RWPE2 (cell line): ENCODE data around the gene SMCHD1.
"Not testable (repeated sequence)": the region's sequence is repeated elsewhere in the genome, so short reads cannot be mapped to it uniquely, and the experiment has no call there.

ENCODE experiments used
- ATAC-seq: fragments of 200-7000 bp; cut with Tn5 transposase; 3 replicates; pipeline ENCODE4 v1.9.1; 2021; ENCODE audit warnings: low read depth
- DNase-seq: peaks from one replicate; pipeline ENCODE4 v3.0.0-alpha.2; 2020; ENCODE audit warnings: low spot score
- H3K27ac ChIP-seq: fragments of 450-650 bp; 2 replicates; pipeline ENCODE4 v1.5.1; 2017; ENCODE audit warnings: mild to moderate bottlenecking; ENCODE audit not compliant: poor library complexity, severe bottlenecking
- H3K27me3 ChIP-seq: fragments of 250-450 bp; sonication (Bioruptor Pico); 2 replicates; pipeline ENCODE4 v1.5.1; 2021; ENCODE audit warnings: mild to moderate bottlenecking, moderate library complexity; ENCODE audit not compliant: insufficient read depth, poor library complexity, severe bottlenecking
- H3K36me3 ChIP-seq: fragments of 250-450 bp; sonication (Bioruptor Pico); 2 replicates; pipeline ENCODE4 v1.5.1; 2020; ENCODE audit warnings: low read depth, mild to moderate bottlenecking, moderate library complexity
- H3K4me1 ChIP-seq: fragments of 250-450 bp; sonication (Bioruptor Pico); 2 replicates; pipeline ENCODE4 v1.5.1; 2021; ENCODE audit warnings: mild to moderate bottlenecking, moderate library complexity; ENCODE audit not compliant: insufficient read depth, poor library complexity, severe bottlenecking
- H3K4me3 ChIP-seq: fragments of 250-450 bp; sonication (Bioruptor Pico); 2 replicates; pipeline ENCODE4 v1.5.1; 2021; ENCODE audit warnings: mild to moderate bottlenecking, moderate library complexity; ENCODE audit not compliant: severe bottlenecking
- H3K9me3 ChIP-seq: fragments of 250-450 bp; sonication (Bioruptor Pico); 2 replicates; pipeline ENCODE4 v1.5.1; 2021; ENCODE audit warnings: mild to moderate bottlenecking, moderate library complexity; ENCODE audit not compliant: severe bottlenecking
- TF ChIP-seq, protein P1 (sequence below): fragments of 450-650 bp; IDR thresholded peaks from one replicate; pipeline ENCODE4 v1.5.1; 2017; ENCODE audit warnings: mild to moderate bottlenecking, moderate library complexity; ENCODE audit not compliant: poor library complexity, severe bottlenecking

The SMCHD1 gene

DNA sequence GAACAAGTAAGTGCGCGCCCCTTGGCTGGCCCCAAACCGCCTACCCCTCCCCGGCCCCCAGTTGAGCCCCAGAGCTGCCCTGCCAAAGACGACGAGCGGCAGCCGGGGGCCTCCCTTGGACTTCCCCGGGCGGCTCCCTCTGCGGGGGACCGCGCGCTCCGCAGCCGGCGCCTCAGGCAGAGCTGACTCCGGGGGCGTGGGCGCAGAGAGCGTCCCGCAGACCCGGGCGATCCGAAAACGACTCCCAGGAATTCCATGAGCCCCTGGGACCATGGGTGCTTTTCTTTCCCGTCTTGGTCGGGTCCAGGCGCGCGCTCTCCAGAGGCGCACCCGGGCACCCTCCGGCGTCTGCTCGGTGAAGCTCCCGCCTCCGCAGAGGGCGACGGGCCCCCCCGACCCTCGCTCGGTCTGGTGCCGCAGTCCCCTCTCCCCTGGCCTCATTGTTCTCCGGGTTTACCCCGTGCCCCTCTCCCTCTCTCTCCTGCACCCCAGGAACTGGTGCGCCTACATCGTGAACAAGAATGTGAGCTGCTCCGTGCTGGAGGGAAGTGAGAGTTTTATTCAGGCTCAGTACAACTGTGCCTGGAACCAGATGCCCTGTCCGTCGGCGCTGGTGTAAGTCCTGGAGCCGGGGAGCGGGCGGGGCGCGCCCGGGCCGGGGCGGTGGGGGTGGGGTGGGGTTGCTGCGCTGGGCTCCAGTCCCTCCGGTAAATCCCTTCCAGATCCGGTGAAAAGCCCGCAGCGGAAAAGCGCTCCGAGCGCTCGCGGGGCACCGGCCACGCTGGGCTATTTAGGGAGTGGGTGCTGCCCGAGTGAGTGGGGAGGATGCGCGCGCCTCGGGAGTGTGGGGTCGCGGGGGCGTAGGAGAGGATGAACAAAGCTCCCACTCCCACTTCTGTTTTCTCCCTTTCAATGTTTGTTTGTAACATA, 192.1 kb downstream of the SMCHD1 start:
- H3K27ac ChIP-seq, result no peak overlapping the region
- ATAC-seq, result peak; percentile 35; the same call in 2 of the 3 replicates
- peaks cover 63% of the 10 kb centered on the region for H3K27me3 ChIP-seq
- no peak for DNase-seq
- H3K4me1 ChIP-seq, result no peaks in the 10 kb centered on the region
- TF ChIP-seq, protein P1, sequence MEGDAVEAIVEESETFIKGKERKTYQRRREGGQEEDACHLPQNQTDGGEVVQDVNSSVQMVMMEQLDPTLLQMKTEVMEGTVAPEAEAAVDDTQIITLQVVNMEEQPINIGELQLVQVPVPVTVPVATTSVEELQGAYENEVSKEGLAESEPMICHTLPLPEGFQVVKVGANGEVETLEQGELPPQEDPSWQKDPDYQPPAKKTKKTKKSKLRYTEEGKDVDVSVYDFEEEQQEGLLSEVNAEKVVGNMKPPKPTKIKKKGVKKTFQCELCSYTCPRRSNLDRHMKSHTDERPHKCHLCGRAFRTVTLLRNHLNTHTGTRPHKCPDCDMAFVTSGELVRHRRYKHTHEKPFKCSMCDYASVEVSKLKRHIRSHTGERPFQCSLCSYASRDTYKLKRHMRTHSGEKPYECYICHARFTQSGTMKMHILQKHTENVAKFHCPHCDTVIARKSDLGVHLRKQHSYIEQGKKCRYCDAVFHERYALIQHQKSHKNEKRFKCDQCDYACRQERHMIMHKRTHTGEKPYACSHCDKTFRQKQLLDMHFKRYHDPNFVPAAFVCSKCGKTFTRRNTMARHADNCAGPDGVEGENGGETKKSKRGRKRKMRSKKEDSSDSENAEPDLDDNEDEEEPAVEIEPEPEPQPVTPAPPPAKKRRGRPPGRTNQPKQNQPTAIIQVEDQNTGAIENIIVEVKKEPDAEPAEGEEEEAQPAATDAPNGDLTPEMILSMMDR, result no peak
- H3K4me3 ChIP-seq, result peak overlapping the region; percentile 18
- H3K9me3 ChIP-seq, result no peaks in the 10 kb centered on the region
- no peaks in the 10 kb centered on the region for H3K36me3 ChIP-seq

DNA sequence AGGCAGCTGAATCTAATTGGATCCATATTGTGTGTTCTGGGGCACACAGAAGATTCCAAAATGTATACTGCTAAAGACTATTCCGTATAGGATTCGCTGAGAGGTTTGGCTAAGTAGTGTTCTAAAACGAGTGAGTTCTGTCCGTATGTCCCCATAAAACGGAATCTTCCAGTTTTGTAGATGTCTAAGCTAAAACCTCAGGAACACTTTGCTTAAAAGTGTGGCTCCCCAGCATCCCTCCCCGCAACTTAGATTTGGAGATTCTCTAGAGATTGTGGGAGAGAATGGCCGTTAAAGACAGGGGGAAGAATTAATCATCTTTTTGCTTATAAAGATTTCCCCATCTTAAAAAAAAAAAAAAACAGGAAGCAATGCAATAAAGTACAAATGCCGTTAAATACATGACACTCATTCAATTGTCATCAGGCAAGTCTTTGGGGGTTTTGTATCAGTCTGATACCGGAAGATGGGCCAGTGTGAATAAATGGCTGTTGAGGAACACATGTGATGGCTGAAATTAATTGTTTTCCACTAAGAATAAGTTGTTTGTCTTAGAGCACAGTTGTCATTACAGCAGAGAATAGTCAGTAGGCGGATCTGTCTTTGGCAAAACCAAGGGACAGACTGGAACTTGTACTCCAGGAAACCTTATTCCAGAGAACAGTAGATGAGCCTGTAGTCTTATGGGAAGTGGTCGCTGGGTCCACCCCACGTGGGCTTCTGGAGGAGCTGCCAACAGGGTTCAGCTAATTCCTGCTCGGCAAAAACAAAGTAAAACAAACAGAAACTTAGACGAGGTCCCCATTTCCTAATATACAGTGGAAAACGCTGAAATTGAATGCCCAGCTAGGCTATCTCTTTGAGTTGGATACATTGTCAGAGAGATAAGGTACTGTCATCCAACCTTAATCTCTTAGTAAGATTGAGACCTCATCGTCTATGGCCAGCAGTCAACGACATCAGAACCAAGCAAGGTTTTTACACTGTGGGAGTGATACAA, 193.0 kb downstream of the SMCHD1 start:
- H3K36me3 ChIP-seq, result no peaks in the 10 kb centered on the region
- peaks cover 59% of the 10 kb centered on the region for H3K27me3 ChIP-seq
- no peaks in the 10 kb centered on the region for H3K4me1 ChIP-seq
- no peak overlapping the region for H3K27ac ChIP-seq
- H3K4me3 ChIP-seq, result no peak overlapping the region
- no peak for ATAC-seq
- no peaks in the 10 kb centered on the region for H3K9me3 ChIP-seq
- TF ChIP-seq, protein P1, result no peak
- no peak for DNase-seq

DNA sequence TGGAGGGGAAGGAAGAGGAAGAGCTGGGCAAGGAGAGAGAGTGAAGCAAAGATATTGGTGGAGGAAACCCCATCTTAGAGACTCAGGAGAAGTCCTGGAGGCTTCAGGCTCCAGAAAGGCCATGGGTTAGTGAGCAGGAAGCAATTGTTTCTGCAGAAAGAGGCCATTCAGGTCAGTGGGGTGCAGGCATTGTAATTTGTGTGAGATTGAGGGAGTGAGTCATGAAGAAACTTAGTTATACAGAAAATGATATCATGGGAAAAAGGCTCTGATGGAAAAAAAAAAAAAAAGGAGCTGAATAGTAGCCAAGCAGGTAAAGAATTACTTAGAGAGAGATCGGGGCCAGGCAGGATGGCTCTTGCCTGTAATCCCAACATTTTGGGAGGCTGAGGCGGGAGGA, 195.3 kb downstream of the SMCHD1 start:
- Histone ChIP-seq H3K4me3 (no peak overlapping the region), H3K36me3 (no peaks in the 10 kb centered on the region), H3K4me1 (no peaks in the 10 kb centered on the region), H3K9me3 (no peaks in the 10 kb centered on the region), H3K27ac (no peak overlapping the region), H3K27me3 (peaks cover 40% of the 10 kb centered on the region)
- TF ChIP-seq, protein P1, result no peak
- no peak for DNase-seq
- ATAC-seq, result no peak

DNA sequence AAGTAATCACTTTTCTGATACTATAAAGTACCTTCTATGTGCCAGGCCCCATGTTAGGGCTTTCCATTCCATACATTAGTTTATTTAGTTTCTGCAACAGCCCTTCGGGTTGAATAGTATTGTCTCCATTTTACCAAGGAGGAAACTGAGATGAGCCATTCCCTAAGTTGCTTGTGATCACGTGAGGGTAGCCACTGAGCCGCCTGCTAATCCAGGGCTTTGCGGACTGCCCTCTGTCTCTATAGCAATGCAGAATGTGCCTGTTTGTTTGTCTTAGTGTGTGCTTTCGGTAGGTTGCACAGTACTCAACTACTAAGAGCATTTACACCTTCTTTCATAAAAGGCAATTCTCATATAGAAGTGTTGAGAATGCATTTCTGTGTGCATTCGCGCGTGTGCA, 196.2 kb downstream of the SMCHD1 start:
- DNase-seq (no peak), ATAC-seq (no peak)
- H3K27me3 ChIP-seq, result peaks cover 30% of the 10 kb centered on the region
- H3K36me3 ChIP-seq, result no peaks in the 10 kb centered on the region
- H3K4me1 ChIP-seq, result no peaks in the 10 kb centered on the region
- TF ChIP-seq, protein P1, result no peak
- H3K27ac ChIP-seq, result no peak overlapping the region
- no peaks in the 10 kb centered on the region for H3K9me3 ChIP-seq
- no peak overlapping the region for H3K4me3 ChIP-seq

DNA sequence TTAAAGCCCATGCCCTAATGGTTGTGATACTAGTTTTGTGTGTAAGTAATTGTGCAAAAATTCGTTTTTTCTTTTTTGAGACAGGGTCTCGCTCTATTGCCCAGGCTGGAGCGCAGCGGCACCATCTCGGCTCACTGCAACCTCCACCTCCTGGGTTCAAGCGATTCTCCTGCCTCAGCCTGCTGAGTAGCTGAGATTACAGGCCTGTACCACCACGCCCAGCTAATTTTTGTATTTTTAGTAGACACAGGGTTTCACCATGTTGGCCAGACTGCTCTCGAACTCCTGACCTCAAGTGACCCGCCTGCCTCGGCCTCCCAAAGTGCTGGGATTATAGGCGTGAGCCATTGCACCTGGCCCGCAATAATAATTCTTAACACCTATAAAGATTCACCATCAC, 196.9 kb downstream of the SMCHD1 start:
- ATAC-seq, DNase-seq, H3K9me3 ChIP-seq, H3K4me3 ChIP-seq, H3K27ac ChIP-seq, H3K36me3 ChIP-seq, H3K4me1 ChIP-seq: not testable (repeated sequence)
- peaks cover 25% of the 10 kb centered on the region for H3K27me3 ChIP-seq
